NT2/D1 (cell line): ENCODE measurements around the gene VWCE.
"Not testable (repeated sequence)": the region's sequence is repeated elsewhere in the genome, so short reads cannot be mapped to it uniquely, and the experiment has no call there.

ENCODE experiments used
- SUZ12 ChIP-seq: IDR thresholded peaks from 2 replicates; pipeline ENCODE4 v1.6.1; 2011; ENCODE audit not compliant: insufficient read length, insufficient read depth; ENCODE audit errors: extremely low read depth
- YY1 ChIP-seq: IDR thresholded peaks from 2 replicates; pipeline ENCODE4 v1.6.1; 2011; ENCODE audit not compliant: insufficient read length, insufficient read depth
- ZNF274 ChIP-seq: IDR thresholded peaks from 2 replicates; pipeline ENCODE4 v1.6.1; 2011; ENCODE audit warnings: mild to moderate bottlenecking, low read depth, low read length

GRCh38 chr11:61232548-61233145 is 62.5 kb downstream of the VWCE start:
- TF ChIP-seq ZNF274, YY1, SUZ12: not testable (repeated sequence)
